ENCODE measurements around the gene DNAH12. TPM values are rescaled to one million over a fixed set of nuclear protein-coding genes. Genes with fewer than 3 reads are reported as not detected.

Gene DNAH12
- total RNA-seq, 1 experiment from 2014 or later, result not detected

DNA sequence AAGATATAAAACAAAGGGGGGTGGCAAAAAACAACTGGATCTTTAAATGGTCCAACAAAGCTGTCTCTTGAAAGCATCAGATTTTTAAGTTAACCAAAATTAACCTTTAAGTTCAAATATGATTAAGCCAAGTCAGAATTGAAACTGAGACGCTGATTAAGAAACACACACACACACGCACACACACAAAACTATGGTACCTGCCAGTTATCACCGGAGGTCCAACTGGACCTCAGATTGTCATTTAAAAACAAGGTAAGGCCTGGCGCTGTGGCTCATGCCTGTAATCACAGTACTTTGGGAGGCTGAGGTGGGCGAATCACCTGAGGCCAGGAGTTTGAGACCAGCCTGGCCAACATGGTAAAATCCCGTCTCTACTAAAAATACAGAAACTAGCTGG, 42.6 kb upstream of the DNAH12 start:
- ChIA-PET POLR2A (no interaction called here), CTCF (no interaction called here)
- peak overlapping the region; percentile 27; the same call in 1 of the 2 replicates for H3K27ac Mint-ChIP-seq
- H3K4me3 Mint-ChIP-seq, result no peak overlapping the region
- DNase-seq (ENCODE audit: low spot score), result no peak
- no peaks in the 10 kb centered on the region for H3K27me3 Mint-ChIP-seq (ENCODE audit: low read depth)
- H3K4me1 Mint-ChIP-seq, result 0 out of 2 replicates have a peak, but pooled peaks cover 4% of the 10 kb centered on the region
- no peaks in the 10 kb centered on the region for H3K9me3 Mint-ChIP-seq
- H3K36me3 Mint-ChIP-seq, result peaks cover 16% of the 10 kb centered on the region
- TF ChIP-seq GTF2I (CRISPR knock-in tag; conservative IDR thresholded peaks at IDR 0.05) (no peak), NR1H2 (CRISPR knock-in tag; IDR thresholded peaks at IDR 0.05) (no peak), FOXJ3 (CRISPR knock-in tag; IDR thresholded peaks at IDR 0.05; ENCODE audit: borderline replicate concordance) (no peak)
- TF ChIP-seq, protein P1, sequence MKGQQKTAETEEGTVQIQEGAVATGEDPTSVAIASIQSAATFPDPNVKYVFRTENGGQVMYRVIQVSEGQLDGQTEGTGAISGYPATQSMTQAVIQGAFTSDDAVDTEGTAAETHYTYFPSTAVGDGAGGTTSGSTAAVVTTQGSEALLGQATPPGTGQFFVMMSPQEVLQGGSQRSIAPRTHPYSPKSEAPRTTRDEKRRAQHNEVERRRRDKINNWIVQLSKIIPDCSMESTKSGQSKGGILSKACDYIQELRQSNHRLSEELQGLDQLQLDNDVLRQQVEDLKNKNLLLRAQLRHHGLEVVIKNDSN (CRISPR knock-in tag; IDR thresholded peaks at IDR 0.05), result no peak
- TF ChIP-seq, protein P2, sequence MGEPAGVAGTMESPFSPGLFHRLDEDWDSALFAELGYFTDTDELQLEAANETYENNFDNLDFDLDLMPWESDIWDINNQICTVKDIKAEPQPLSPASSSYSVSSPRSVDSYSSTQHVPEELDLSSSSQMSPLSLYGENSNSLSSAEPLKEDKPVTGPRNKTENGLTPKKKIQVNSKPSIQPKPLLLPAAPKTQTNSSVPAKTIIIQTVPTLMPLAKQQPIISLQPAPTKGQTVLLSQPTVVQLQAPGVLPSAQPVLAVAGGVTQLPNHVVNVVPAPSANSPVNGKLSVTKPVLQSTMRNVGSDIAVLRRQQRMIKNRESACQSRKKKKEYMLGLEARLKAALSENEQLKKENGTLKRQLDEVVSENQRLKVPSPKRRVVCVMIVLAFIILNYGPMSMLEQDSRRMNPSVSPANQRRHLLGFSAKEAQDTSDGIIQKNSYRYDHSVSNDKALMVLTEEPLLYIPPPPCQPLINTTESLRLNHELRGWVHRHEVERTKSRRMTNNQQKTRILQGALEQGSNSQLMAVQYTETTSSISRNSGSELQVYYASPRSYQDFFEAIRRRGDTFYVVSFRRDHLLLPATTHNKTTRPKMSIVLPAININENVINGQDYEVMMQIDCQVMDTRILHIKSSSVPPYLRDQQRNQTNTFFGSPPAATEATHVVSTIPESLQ (CRISPR knock-in tag; IDR thresholded peaks at IDR 0.05), result no peak
- TF ChIP-seq, protein P3, sequence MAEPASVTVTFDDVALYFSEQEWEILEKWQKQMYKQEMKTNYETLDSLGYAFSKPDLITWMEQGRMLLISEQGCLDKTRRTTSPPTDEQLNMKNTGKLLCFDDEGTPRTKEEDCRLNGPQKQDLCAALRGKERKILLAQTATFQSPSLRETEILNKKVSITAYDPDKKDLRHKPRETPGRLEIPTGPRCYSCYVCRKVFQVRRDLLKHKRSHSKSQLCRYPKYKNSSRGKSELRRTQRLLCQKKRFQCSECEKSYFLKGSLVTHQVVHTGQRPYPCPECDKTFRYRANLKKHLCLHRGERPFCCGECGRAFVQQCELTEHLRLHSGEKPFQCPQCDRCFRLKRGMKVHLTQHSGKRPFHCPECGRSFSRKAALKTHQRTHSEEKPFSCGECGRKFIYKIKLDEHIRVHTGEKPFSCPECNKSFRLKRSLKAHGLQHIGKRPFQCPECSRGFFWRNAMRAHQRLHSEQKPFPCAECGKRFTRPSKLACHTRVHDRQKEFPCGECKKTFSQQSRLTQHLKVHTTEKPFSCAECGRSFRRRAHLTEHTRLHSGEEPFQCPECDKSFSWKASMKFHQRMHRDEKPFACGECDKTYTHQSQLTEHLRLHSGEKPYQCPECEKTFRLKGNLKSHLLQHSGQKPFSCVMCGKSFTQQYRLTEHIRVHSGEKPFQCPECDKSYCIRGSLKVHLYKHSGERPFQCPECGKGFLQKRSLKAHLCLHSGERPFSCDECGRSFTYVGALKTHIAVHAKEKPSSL (CRISPR knock-in tag; conservative IDR thresholded peaks at IDR 0.05), result no peak
- TF ChIP-seq, protein P4, sequence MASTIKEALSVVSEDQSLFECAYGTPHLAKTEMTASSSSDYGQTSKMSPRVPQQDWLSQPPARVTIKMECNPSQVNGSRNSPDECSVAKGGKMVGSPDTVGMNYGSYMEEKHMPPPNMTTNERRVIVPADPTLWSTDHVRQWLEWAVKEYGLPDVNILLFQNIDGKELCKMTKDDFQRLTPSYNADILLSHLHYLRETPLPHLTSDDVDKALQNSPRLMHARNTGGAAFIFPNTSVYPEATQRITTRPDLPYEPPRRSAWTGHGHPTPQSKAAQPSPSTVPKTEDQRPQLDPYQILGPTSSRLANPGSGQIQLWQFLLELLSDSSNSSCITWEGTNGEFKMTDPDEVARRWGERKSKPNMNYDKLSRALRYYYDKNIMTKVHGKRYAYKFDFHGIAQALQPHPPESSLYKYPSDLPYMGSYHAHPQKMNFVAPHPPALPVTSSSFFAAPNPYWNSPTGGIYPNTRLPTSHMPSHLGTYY (CRISPR knock-in tag; IDR thresholded peaks at IDR 0.05), result no peak
- TF ChIP-seq, protein P5, sequence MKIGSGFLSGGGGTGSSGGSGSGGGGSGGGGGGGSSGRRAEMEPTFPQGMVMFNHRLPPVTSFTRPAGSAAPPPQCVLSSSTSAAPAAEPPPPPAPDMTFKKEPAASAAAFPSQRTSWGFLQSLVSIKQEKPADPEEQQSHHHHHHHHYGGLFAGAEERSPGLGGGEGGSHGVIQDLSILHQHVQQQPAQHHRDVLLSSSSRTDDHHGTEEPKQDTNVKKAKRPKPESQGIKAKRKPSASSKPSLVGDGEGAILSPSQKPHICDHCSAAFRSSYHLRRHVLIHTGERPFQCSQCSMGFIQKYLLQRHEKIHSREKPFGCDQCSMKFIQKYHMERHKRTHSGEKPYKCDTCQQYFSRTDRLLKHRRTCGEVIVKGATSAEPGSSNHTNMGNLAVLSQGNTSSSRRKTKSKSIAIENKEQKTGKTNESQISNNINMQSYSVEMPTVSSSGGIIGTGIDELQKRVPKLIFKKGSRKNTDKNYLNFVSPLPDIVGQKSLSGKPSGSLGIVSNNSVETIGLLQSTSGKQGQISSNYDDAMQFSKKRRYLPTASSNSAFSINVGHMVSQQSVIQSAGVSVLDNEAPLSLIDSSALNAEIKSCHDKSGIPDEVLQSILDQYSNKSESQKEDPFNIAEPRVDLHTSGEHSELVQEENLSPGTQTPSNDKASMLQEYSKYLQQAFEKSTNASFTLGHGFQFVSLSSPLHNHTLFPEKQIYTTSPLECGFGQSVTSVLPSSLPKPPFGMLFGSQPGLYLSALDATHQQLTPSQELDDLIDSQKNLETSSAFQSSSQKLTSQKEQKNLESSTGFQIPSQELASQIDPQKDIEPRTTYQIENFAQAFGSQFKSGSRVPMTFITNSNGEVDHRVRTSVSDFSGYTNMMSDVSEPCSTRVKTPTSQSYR (CRISPR knock-in tag; IDR thresholded peaks at IDR 0.05), result no peak
- ATAC-seq, result no peak

DNA sequence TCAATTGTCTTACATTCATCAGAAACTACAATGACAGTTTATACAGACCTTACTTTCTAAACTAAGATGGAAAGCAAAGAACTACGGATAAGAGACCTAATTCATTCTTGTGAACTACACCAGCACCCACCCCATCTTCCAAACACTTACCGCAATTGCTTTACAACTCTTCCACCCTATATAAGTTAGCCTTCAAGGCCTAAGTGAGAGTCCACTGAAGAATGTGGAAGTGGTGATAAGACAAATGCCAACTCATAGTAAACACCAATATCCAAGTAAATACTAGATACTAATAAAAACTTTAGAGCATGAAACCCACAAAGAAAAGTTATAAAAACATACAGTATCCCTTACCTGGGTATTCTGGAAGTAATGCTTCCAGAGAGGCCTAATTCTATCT, 39.4 kb upstream of the DNAH12 start:
- ATAC-seq, result no peak
- Mint-ChIP-seq H3K9me3 (no peaks in the 10 kb centered on the region), H3K27ac (peak overlapping the region; percentile 63), H3K4me1 (0 out of 2 replicates have a peak, but pooled peaks cover 4% of the 10 kb centered on the region), H3K36me3 (peaks cover 24% of the 10 kb centered on the region), H3K4me3 (no peak overlapping the region), H3K27me3 (ENCODE audit: low read depth) (no peaks in the 10 kb centered on the region)
- TF ChIP-seq ZNF671 (CRISPR knock-in tag; IDR thresholded peaks at IDR 0.05) (no peak), ZNF396 (CRISPR knock-in tag; IDR thresholded peaks at IDR 0.05; ENCODE audit: borderline replicate concordance) (no peak)
- POLR2A ChIA-PET, result no interaction called here
- CTCF ChIA-PET, result no interaction called here
- no peak for DNase-seq (ENCODE audit: low spot score)

DNA sequence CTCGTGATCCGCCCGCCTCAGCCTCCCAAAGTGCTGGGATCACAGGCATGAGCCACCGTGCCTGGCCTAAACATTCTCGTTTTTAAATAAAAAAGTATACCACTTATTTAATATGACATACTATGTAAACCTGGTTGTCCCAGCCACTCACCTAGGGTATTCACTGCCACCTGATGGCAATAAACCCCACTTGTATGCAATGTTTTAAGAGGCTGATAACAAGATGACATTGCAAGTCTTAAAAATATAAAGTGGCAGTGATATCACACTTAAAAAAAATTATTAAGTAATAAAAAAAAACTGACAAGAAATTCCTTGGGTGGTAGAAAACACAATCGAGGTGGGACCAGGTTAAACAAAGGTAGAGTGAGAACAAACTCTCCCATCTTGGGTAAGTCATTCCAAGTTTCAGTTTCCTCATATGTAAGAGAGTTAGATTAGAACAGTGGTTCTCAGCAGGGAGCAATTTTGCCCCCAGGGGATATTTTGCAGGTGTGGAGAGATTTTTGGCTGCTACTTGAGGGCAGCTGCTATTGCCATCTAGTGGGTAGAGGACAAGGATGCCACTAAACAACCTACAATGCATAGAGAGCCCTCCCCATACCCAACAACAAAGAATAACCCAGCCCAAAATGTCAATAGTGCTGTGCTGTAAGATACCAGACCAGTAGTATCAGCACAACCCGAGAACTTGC, 38.5 kb upstream of the DNAH12 start:
- Mint-ChIP-seq H3K4me1 (0 out of 2 replicates have a peak, but pooled peaks cover 4% of the 10 kb centered on the region), H3K27me3 (ENCODE audit: low read depth) (no peaks in the 10 kb centered on the region), H3K36me3 (peaks cover 31% of the 10 kb centered on the region), H3K4me3 (no peak overlapping the region), H3K9me3 (no peaks in the 10 kb centered on the region), H3K27ac (peak overlapping the region; percentile 63; the same call in 1 of the 2 replicates)
- DNase-seq (ENCODE audit: low spot score) (peak; percentile 38), ATAC-seq (no peak; the same call in 1 of the 2 replicates)
- POLR2A ChIA-PET, result no interaction called here
- CTCF ChIA-PET, result interaction anchor here (0.7 kb wide), 1 partner anchor 389 kb away, joined by 3 read pairs; no protein-coding TSS in a partner anchor
- TF ChIP-seq MXD4 (CRISPR knock-in tag; IDR thresholded peaks at IDR 0.05; ENCODE audit: borderline replicate concordance), result no peak
- TF ChIP-seq ETV6 (CRISPR knock-in tag; IDR thresholded peaks at IDR 0.05), result no peak
- no peak for TF ChIP-seq ZNF232 (CRISPR knock-in tag; IDR thresholded peaks at IDR 0.05)
- TF ChIP-seq EMX1 (CRISPR knock-in tag; IDR thresholded peaks at IDR 0.05), result no peak
- no peak for TF ChIP-seq CREB1 (CRISPR knock-in tag; IDR thresholded peaks at IDR 0.05)
- TF ChIP-seq, protein P6, sequence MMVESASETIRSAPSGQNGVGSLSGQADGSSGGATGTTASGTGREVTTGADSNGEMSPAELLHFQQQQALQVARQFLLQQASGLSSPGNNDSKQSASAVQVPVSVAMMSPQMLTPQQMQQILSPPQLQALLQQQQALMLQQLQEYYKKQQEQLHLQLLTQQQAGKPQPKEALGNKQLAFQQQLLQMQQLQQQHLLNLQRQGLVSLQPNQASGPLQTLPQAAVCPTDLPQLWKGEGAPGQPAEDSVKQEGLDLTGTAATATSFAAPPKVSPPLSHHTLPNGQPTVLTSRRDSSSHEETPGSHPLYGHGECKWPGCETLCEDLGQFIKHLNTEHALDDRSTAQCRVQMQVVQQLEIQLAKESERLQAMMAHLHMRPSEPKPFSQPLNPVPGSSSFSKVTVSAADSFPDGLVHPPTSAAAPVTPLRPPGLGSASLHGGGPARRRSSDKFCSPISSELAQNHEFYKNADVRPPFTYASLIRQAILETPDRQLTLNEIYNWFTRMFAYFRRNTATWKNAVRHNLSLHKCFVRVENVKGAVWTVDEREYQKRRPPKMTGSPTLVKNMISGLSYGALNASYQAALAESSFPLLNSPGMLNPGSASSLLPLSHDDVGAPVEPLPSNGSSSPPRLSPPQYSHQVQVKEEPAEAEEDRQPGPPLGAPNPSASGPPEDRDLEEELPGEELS (CRISPR knock-in tag; IDR thresholded peaks at IDR 0.05), result no peak
